Activated T-helper 9 cell treated with anti-CD3 and anti-CD28 coated beads, Interleukin-2, amount 50 U/mL, for 16 hours (primary cell): ENCODE results near the gene VPS16.
"Not testable (repeated sequence)": the region's sequence is repeated elsewhere in the genome, so short reads cannot be mapped to it uniquely, and the experiment has no call there.

Experiments
- DNase-seq: peaks from one replicate; pipeline ENCODE4 v3.0.0-alpha.2; 2020; ENCODE audit warnings: low read depth

Gene VPS16

DNA sequence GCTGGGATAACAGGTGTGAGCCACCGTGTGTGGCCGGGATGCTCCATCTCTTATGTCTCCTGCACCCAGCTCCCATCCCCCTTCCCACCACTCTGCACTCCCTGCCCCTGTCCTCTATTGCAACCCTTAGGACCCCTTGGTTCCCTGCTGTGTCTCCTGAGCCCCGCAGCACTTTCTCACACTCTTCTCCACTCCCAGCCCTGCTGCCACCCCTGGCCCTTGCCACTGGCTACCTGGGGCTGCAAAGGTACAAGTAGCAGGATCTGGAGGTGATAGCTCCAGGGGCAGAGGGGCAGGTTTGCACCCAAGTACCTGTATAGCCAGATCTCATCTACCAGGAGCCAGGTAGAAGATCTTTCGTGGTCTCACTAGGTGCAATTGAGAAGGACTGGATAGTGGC is 33.5 kb upstream of the VPS16 start:
- DNase-seq = no peak

- DNase-seq = not testable (repeated sequence)
Observed at GRCh38 chr20:2807929-2808328, 32.6 kb upstream of the VPS16 start.

DNA sequence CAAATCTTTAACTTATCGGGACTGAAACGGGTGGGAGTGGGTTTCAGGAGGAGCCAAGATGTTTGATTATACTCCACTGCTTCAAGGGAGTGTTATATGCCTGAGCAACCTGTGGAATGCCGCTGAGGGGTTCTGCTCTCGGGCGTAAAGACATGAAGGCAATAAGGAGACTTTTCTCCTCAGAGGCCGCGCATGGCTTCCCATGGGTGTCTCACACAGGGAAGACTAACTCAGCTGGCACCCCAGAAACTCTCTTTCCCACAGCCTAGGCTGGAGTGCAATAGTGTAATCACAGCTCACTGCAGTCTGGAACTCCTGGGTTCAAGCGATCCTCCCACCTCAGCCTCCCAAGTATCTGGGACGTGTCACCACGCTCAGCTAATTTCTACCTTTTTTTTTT is 30.9 kb upstream of the VPS16 start:
- no peak for DNase-seq

- no peak for DNase-seq
Observed at GRCh38 chr20:2812189-2812588, 28.4 kb upstream of the VPS16 start.

DNA sequence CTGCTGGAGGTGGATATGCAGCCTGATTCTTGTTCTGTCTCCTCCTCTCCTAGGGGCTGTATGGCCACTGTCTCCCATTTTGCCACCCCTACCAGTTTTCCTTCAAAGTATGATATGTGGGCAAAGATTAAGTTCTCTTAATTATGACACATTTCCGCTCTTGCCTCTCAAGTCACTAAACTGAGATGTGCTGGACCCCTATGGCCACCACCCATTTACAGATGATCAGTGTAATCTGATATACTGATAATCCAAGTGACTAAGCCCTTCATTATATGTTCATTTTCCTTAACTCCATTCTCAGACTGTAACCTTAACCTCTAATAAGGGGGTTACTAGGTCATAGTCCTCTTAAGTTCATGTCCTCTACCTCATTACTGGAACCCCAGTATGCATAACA is 26.5 kb upstream of the VPS16 start:
- no peak for DNase-seq

GRCh38 chr20:2814587-2815051 is 25.9 kb upstream of the VPS16 start, which contains the start of gene C20orf141:
Gene C20orf141, plus strand, starts transcription at chr20:2814987. Its CDS starts 198 bp downstream, at chr20:2815185.
- DNase-seq = no peak

DNA sequence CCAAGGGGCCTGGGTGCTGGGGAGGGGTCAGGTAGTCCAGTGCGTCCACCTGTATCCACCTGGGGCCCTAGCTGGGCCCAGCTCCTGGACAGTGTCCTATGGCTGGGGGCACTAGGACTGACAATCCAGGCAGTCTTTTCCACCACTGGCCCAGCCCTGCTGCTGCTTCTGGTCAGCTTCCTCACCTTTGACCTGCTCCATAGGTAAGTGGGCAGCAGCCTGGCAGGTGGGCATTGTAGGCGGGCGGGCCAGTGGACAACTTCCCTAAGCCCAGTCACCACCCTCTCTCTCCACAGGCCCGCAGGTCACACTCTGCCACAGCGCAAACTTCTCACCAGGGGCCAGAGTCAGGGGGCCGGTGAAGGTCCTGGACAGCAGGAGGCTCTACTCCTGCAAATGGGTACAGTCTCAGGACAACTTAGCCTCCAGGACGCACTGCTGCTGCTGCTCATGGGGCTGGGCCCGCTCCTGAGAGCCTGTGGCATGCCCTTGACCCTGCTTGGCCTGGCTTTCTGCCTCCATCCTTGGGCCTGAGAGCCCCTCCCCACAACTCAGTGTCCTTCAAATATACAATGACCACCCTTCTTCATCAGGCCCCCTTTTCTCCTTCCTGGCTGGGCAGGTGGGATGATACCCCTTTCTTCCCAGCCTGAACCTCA is 25.2 kb upstream of the VPS16 start:
- no peak for DNase-seq

GRCh38 chr20:2816030-2816582 is 24.4 kb upstream of the VPS16 start, which contains the start of gene TMEM239:
Gene TMEM239, plus strand, starts transcription at chr20:2816364. Its CDS starts 191 bp downstream, at chr20:2816555.
- DNase-seq = no peak

DNA sequence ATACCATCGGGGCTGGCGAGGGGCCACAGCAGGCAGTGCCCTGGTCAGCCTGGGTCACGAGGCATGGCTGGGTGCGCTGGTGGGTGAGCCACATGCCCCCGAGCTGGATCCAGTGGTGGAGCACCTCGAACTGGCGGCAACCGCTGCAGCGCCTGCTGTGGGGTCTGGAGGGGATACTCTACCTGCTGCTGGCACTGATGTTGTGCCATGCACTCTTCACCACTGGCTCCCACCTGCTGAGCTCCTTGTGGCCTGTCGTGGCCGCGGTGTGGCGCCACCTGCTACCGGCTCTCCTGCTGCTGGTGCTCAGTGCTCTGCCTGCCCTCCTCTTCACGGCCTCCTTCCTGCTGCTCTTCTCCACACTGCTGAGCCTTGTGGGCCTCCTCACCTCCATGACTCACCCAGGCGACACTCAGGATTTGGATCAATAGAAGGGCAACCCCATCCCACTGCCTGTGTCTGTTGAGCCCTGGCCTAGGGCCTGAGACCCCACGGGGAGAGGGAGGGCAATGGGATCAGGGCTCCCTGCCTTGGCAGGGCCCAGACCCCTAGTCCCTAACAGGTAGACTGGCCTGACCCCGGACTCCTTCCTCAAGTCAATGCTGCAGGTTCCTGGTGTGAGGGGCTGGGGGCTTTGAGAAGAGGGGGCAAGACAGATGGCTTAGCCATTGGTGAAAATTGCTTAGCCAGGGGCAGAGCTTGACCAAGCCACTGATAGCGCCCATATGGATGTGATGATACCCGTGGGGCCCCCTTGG is 23.8 kb upstream of the VPS16 start:
- no peak for DNase-seq

GRCh38 chr20:2817341-2817726 is 23.2 kb upstream of the VPS16 start:
- DNase-seq = no peak

GRCh38 chr20:2817891-2818595 is 22.5 kb upstream of the VPS16 start:
- DNase-seq = no peak

- DNase-seq = no peak
Observed at GRCh38 chr20:2820084-2820895, 20.3 kb upstream of the VPS16 start.

- DNase-seq = no peak
Observed at GRCh38 chr20:2820896-2821869, 19.4 kb upstream of the VPS16 start.

DNA sequence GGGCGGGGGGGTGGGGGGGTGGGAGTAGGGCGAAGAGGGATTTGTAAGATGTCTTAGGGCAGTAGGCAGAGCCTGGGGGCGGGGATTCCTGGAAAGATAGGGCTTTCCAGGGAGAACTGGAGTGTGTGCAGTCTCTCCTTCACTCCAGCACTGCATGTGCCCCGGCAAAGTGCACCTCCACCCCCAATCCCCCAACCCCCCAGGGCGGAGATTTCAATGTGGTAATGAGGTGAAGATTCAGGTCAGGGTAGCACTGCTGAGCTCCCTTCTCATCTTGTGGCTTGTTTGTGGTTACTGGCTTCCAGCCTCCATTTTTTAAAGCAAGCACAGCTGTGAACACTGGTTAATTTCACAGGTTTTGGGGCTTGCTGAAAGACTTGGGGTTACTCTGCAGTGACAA is 18.5 kb upstream of the VPS16 start:
- DNase-seq = no peak

- no peak for DNase-seq
Observed at GRCh38 chr20:2825761-2826160, 14.8 kb upstream of the VPS16 start.

GRCh38 chr20:2826655-2827054 is 13.9 kb upstream of the VPS16 start:
- DNase-seq = no peak

DNA sequence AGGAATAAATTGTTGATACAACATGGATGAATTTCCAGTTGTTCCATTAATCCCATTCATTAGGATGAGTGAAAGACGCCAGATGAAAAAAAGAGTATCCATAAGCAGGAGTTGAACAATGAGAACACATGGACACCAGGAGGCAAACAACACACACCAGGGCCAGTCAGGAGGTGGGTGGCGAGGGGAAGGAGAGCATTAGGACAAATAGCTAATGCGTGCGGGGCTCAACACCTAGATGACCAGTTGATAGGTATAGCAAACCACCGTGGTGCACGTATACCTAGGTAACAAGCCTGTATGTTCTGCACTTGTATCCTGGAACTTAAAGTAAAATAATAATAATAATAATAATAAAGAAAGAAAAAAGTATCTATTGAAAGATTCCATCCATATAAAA is 11.2 kb upstream of the VPS16 start:
- DNase-seq = no peak

DNA sequence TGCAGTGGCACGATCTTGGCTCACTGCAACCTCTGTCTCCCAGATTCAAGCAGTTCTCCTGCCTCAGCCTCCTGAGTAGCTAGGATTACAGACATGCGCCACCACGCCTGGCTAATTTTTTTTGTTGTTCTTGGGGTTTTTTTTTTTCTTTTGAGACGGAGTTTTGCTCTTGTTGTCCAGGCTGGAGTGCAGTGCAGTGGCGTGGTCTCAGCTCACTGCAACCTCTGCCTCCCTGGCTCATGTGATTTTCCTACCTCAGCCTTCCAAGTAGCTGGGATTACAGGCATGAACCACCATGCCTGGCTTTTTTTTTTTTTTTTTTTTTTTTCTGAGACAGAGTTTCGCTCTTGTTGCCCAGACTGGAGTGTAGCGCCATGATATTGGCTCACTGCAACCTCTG is 9.3 kb upstream of the VPS16 start:
- DNase-seq = not testable (repeated sequence)

DNA sequence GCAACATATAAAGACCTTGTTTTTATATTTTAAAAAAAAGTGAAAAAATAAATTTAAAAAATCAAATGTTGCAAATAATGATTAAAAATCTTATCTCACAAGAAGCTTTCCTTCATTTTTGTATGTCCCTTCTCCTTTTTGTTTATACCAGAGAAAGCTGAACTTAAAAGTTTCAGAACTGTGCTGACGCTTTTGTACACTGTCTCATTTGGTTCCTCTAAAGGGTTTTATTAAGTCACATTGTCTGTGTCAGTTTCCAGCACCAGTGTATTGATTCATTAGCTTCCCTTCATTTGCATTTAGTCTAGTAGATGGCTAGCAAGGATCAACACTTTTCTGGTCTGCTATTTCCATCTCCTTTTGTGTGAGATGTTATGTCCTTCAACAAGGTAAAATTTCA is 6.8 kb upstream of the VPS16 start:
- no peak for DNase-seq

DNA sequence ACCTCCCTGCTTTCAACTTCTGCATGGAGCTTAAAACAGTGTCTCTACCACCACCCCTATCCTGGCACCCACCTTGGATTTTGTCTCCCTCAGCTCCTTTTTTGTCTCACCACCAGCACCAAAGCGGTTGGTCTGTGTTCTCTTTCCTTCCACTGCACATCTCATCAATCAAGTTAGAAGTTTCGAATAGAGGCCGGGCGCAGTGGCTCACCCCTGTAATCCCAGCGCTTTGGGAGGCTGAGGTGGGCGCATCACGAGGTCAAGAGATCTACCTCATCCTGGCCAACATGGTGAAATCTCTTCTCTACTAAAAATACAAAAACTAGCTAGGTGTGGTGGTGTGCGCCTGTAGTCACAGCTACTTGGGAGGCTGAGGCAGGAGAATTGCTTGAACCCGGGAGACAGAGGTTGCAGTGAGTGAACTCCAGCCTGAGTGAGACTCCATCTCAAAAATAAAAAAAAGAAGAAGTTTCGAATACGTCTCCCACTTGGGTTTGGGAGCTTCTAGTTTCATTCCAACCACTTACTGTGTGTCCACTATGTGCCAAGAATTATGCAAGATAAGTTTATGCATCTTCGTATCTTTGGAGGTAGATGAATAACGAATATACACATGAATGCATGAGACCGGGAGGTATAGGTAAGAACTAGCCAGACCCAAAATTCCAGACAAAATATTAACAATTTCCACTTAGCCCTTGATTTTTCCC is 6.0 kb upstream of the VPS16 start:
- DNase-seq = no peak
